Spleen (tissue), 7 donors: ENCODE results near the gene RSRP1.

Source experiments
- POLR2AphosphoS5 ChIP-seq, 3 donors: sonication (generic); formaldehyde crosslinking; IDR thresholded peaks; one replicate each; pipeline ENCODE4 v1.5.1; 2017; ENCODE audit warnings: antibody characterized with exemption in 3 of 3
- TF ChIP-seq, protein P1 (sequence below), 11 experiments: fragments of 200-600 bp in 7 of 11; fragments of 450-650 bp in 4 of 11; sonication (generic) in 4 of 11; IDR thresholded peaks in 8 of 11; conservative IDR thresholded peaks in 3 of 11; 1 replicate in 7 of 11; 2 replicates in 4 of 11; pipeline versions ENCODE4 v1.4.0 to v1.8.0; 2016 to 2021; ENCODE audit warnings: antibody characterized with exemption in 11 of 11, inconsistent platforms in 4 of 11, mild to moderate bottlenecking in 1 of 11
- donor health status: DM: no; HTN: no; CAD: no; lungs with moderate emphysema.
- donor health status: DM: no; HTN: no; CAD: no.
- donor health status: DM: no; HTN: no; CAD: no.

DNA sequence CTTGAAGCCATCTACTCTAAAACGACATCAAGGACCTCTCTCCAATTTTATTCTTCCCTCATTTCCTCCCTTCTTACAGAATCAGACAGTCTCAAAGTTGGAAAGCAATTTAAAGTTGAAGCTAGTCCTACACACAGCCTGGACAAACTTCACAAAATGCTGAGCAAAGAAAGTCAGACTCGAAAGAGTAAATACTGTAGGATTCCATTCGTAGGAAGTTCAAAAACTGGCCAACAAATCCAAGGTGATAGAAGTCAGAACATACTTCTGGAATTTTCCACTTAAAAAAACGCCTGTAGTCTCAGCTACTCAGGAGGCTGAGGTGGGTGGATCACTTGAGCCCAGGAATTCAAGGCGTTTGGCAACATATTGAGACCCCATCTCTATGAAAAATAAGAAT is 34.5 kb downstream of the RSRP1 start:
- TF ChIP-seq POLR2AphosphoS5 (IDR thresholded peaks at IDR 0.05): no peak
- TF ChIP-seq, protein P1, sequence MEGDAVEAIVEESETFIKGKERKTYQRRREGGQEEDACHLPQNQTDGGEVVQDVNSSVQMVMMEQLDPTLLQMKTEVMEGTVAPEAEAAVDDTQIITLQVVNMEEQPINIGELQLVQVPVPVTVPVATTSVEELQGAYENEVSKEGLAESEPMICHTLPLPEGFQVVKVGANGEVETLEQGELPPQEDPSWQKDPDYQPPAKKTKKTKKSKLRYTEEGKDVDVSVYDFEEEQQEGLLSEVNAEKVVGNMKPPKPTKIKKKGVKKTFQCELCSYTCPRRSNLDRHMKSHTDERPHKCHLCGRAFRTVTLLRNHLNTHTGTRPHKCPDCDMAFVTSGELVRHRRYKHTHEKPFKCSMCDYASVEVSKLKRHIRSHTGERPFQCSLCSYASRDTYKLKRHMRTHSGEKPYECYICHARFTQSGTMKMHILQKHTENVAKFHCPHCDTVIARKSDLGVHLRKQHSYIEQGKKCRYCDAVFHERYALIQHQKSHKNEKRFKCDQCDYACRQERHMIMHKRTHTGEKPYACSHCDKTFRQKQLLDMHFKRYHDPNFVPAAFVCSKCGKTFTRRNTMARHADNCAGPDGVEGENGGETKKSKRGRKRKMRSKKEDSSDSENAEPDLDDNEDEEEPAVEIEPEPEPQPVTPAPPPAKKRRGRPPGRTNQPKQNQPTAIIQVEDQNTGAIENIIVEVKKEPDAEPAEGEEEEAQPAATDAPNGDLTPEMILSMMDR (IDR thresholded peaks at IDR 0.05 in 8 of 11, conservative IDR thresholded peaks at IDR 0.05 in 3 of 11): no peak
